HCT116 (cell line): Measurements from ENCODE around the gene FBXW8. TPM values are rescaled to one million over a fixed set of nuclear protein-coding genes. Genes with fewer than 3 reads are reported as not detected.
A peak's percentile ranks its signal among the peaks of the same experiment; 100 is the strongest.

Experiments used
- ATAC-seq: fragments of 200-7000 bp; cut with Tn5 transposase; 2 replicates; pipeline ENCODE4 v1.9.1; 2020; ENCODE audit warnings: mild to moderate bottlenecking, moderate library complexity
- BruUV-seq: library from RNA; stranded (reverse); fragments of 400-500 nt; replicated peaks from 2 replicates; lab custom pipeline; 2021; lab: Mats Ljungman, UMichigan
- CTCF ChIA-PET: fragments of 300-600 bp; sonication (Branson Sonifier 250); formaldehyde crosslinking; loops from one replicate; lab custom pipeline; 2021; ENCODE audit warnings: antibody characterized with exemption; lab: Charles Lee
- POLR2A ChIA-PET: fragments of 300-600, 350-600 bp; sonication (Branson Sonifier 250); formaldehyde crosslinking; loops from one replicate; lab custom pipeline; 2021; ENCODE audit warnings: antibody characterized with exemption; lab: Charles Lee
- RAD21 ChIA-PET, 2 experiments: fragments of 300-600 bp; sonication (Branson Sonifier 250); formaldehyde crosslinking; loops; one replicate each; lab custom pipeline; 2023; ENCODE audit warnings: low total read pairs in 2 of 2; ENCODE audit not compliant: uncharacterized antibody in 2 of 2, unreplicated experiment in 2 of 2, low non-redundant PET in 1 of 2; lab: Charles Lee
- DNase-seq: peaks from one replicate; pipeline ENCODE4 v3.0.0-alpha.2; 2010; ENCODE audit warnings: low read depth, low spot score
- H2AFZ ChIP-seq: fragments of 200-600 bp; shearing (Covaris generic), sonication (generic); 2 replicates; pipeline ENCODE4 v1.6.1; 2017; ENCODE audit warnings: low read depth, mixed run types, mixed read lengths, antibody characterized with exemption, low read length; ENCODE audit not compliant: poor library complexity, severe bottlenecking
- H3K27ac ChIP-seq: 2 replicates; pipeline ENCODE4 v1.5.1; 2012; ENCODE audit warnings: low read depth, low read length
- H3K27me3 ChIP-seq: fragments of 200-600 bp; sonication (generic); 2 replicates; pipeline ENCODE4 v1.6.1; 2016; ENCODE audit warnings: mixed run types, low read length, mixed read lengths; ENCODE audit not compliant: insufficient read depth
- H3K36me3 ChIP-seq, 2 experiments: fragments of 200-500 bp in 1 of 2; fragments of 200-600 bp in 1 of 2; sonication (Bioruptor generic) in 1 of 2; sonication (generic) in 1 of 2; 2 replicates each; pipeline versions ENCODE4 v1.5.1 to v1.6.1; 2014 to 2016; ENCODE audit warnings: low read length in 2 of 2, inconsistent platforms in 1 of 2, mixed read lengths in 1 of 2, mixed run types in 1 of 2; ENCODE audit not compliant: insufficient read depth in 2 of 2, control insufficient read depth in 1 of 2
- H3K4me1 ChIP-seq, 2 experiments: fragments of 200-600 bp in 1 of 2; sonication (generic) in 1 of 2; 2 replicates each; pipeline versions ENCODE4 v1.5.1 to v1.6.1; 2012 to 2017; ENCODE audit warnings: low read length in 2 of 2, inconsistent platforms in 1 of 2, mild to moderate bottlenecking in 1 of 2, mixed read lengths in 1 of 2, mixed run types in 1 of 2, moderate library complexity in 1 of 2; ENCODE audit not compliant: insufficient read depth in 2 of 2, control insufficient read depth in 1 of 2
- H3K4me2 ChIP-seq: fragments of 200-600 bp; sonication (generic); 2 replicates; pipeline ENCODE4 v1.6.1; 2017; ENCODE audit warnings: mixed run types, low read length, mixed read lengths
- H3K4me3 ChIP-seq, 2 experiments: fragments of 200-600 bp in 1 of 2; sonication (generic) in 1 of 2; replicated peaks in 1 of 2; 2 replicates each; pipeline ENCODE4 v1.5.1; 2011 to 2016; ENCODE audit warnings: low read length in 2 of 2, control low read depth in 1 of 2, low read depth in 1 of 2, mild to moderate bottlenecking in 1 of 2, mixed read lengths in 1 of 2, mixed run types in 1 of 2
- H3K79me2 ChIP-seq: fragments of 200-600 bp; sonication (generic); 2 replicates; pipeline ENCODE4 v1.6.1; 2017; ENCODE audit warnings: mild to moderate bottlenecking, mixed run types, low read length, moderate library complexity, mixed read lengths; ENCODE audit not compliant: insufficient read depth
- H3K9ac ChIP-seq: fragments of 200-600 bp; sonication (generic); 2 replicates; pipeline ENCODE4 v1.6.1; 2016; ENCODE audit warnings: low read length, mixed read lengths
- H3K9me2 ChIP-seq: fragments of 200-600 bp; sonication (generic), shearing (Covaris generic); 2 replicates; pipeline ENCODE4 v1.6.1; 2017; ENCODE audit warnings: mixed run types, mild to moderate bottlenecking, moderate library complexity; ENCODE audit not compliant: insufficient read depth
- H3K9me3 ChIP-seq, 2 experiments: fragments of 200-500 bp in 1 of 2; fragments of 200-600 bp in 1 of 2; sonication (Bioruptor generic) in 1 of 2; sonication (generic) in 1 of 2; 2 replicates each; pipeline ENCODE4 v1.6.1; 2014 to 2017; ENCODE audit warnings: low read length in 2 of 2, mixed read lengths in 2 of 2, inconsistent platforms in 1 of 2, low read depth in 1 of 2, mild to moderate bottlenecking in 1 of 2, mixed run types in 1 of 2, moderate library complexity in 1 of 2; ENCODE audit not compliant: control insufficient read depth in 1 of 2, insufficient read depth in 1 of 2
- H4K20me1 ChIP-seq: fragments of 200-600 bp; sonication (generic), shearing (Covaris generic); 2 replicates; pipeline ENCODE4 v1.6.1; 2017; ENCODE audit warnings: mixed run types, mild to moderate bottlenecking, moderate library complexity; ENCODE audit not compliant: insufficient read depth
- CBX3 ChIP-seq: IDR thresholded peaks from 2 replicates; pipeline ENCODE4 v1.6.1; 2012; ENCODE audit warnings: low read depth
- CTCF ChIP-seq, 3 experiments: fragments of 200-600 bp in 1 of 3; sonication (generic) in 1 of 3; IDR thresholded peaks in 2 of 3; conservative IDR thresholded peaks in 1 of 3; 2 replicates each; pipeline ENCODE4 v1.5.1; 2012 to 2017; ENCODE audit warnings: low read depth in 2 of 3, low read length in 2 of 3, antibody characterized with exemption in 1 of 3, borderline replicate concordance in 1 of 3, control low read depth in 1 of 3, mild to moderate bottlenecking in 1 of 3, mixed read lengths in 1 of 3, mixed run types in 1 of 3, moderate library complexity in 1 of 3; ENCODE audit not compliant: insufficient read depth in 1 of 3
- EZH2 ChIP-seq: fragments of 200-600 bp; sonication (generic); IDR thresholded peaks from 2 replicates; pipeline ENCODE4 v1.6.1; 2017; ENCODE audit warnings: antibody characterized with exemption, mixed run types
- MAX ChIP-seq: IDR thresholded peaks from 2 replicates; pipeline ENCODE4 v1.6.1; 2012
- POLR2A ChIP-seq: IDR thresholded peaks from 2 replicates; pipeline ENCODE4 v1.7.0; 2011; ENCODE audit warnings: borderline replicate concordance; ENCODE audit not compliant: insufficient read depth, insufficient read length; ENCODE audit errors: extremely low read depth
- POLR2AphosphoS5 ChIP-seq: IDR thresholded peaks from 2 replicates; pipeline ENCODE4 v1.6.1; 2011; ENCODE audit warnings: mild to moderate bottlenecking, low read depth, low read length, moderate library complexity
- RAD21 ChIP-seq: IDR thresholded peaks from 2 replicates; pipeline ENCODE4 v1.6.1; 2012; ENCODE audit warnings: low read depth, mild to moderate bottlenecking
- REST ChIP-seq: IDR thresholded peaks from 2 replicates; pipeline ENCODE4 v1.6.1; 2012; ENCODE audit warnings: low read depth
- TCF7L2 ChIP-seq: IDR thresholded peaks from 2 replicates; pipeline ENCODE4 v1.7.0; 2011; ENCODE audit warnings: borderline replicate concordance, inconsistent platforms; ENCODE audit not compliant: insufficient read depth, insufficient read length; ENCODE audit errors: extremely low read depth
- ZFX ChIP-seq: fragments of 450-650 bp; IDR thresholded peaks from 2 replicates; pipeline ENCODE4 v1.6.1; 2017
- intact Hi-C: fragments of 100-400 bp; cut with micrococcal nuclease; formaldehyde crosslinking; loops from 2 replicates; pipeline ENCODE4 v1.10.0; 2022
- total RNA-seq: library from RNA; stranded (reverse); gene quantifications from one replicate; pipeline ENCODE4 v1.2.1, GENCODE V29; 2021; ENCODE audit not compliant: unreplicated experiment

Gene FBXW8
- total RNA-seq, 1 experiment from 2014 or later, result 14.6 TPM

GRCh38 chr12:116880213-116880816 is 30.4 kb upstream of the FBXW8 start (continued):
- TF ChIP-seq CTCF (IDR thresholded peaks at IDR 0.05 in 2 of 3, conservative IDR thresholded peaks at IDR 0.05 in 1 of 3; ENCODE audit: borderline replicate concordance in 1 of 3, insufficient read depth in 1 of 3, low read depth in 2 of 3, low read length in 2 of 3) (no peak), CBX3 (no peak), POLR2AphosphoS5 (no peak), REST (no peak), EZH2 (no peak)

GRCh38 chr12:116880817-116881324 is 29.9 kb upstream of the FBXW8 start:
- Histone ChIP-seq H4K20me1 (no peaks in the 10 kb centered on the region), H3K4me1 (peaks cover 14 to 32% of the 10 kb centered on the region in 2 experiments; a peak in 3 of 4 replicates), H3K36me3 (no peaks in the 10 kb centered on the region), H3K9ac (peak overlapping the region; percentile 65), H2AFZ (peak overlapping the region; percentile 90), H3K4me3 (peak overlapping the region; percentile 61 to 67), H3K79me2 (no peaks in the 10 kb centered on the region), H3K9me3 (no peaks in the 10 kb centered on the region), H3K9me2 (no peaks in the 10 kb centered on the region), H3K4me2 (peak overlapping the region; percentile 87), H3K27ac (peak overlapping the region; percentile 34; the same call in 1 of the 2 replicates), H3K27me3 (no peaks in the 10 kb centered on the region)
- TF ChIP-seq MAX, result peak; percentile 49
- TF ChIP-seq REST, result no peak
- TF ChIP-seq ZFX, result peak; percentile 71
- peak; percentile 52; the same call in 1 of the 2 replicates for TF ChIP-seq POLR2AphosphoS5
- TF ChIP-seq POLR2A, result no peak
- peak; percentile 34; the same call in 1 of the 2 replicates for TF ChIP-seq RAD21
- TF ChIP-seq TCF7L2, result peak; percentile 57
- CTCF ChIA-PET, result interaction anchor here (1.6 kb wide), 1 partner anchor 18 kb away, joined by 6 read pairs; no protein-coding TSS in a partner anchor
- ATAC-seq, result peak; percentile 75
- no TSS peak for BruUV-seq
- DNase-seq, result no peak
- POLR2A ChIA-PET, result interaction anchor here (1.0 kb wide), 1 partner anchor 374 kb away, joined by 4 read pairs; no protein-coding TSS in a partner anchor
- RAD21 ChIA-PET, result no interaction called here
- intact Hi-C loops, result no loop called here
